T47D (cell line): ENCODE results near the gene KREMEN2.

Source experiments
- DNase-seq, 2 experiments: peaks; one replicate each; pipeline versions ENCODE4 v3.0.0 to v3.0.0-alpha.2; 2011 to 2012; ENCODE audit warnings: low read depth in 1 of 2, low spot score in 1 of 2
- JUND ChIP-seq: IDR thresholded peaks from 2 replicates; pipeline ENCODE4 v1.6.1; 2012; ENCODE audit warnings: low read depth
- in situ Hi-C: cut with HindIII; loops from 2 replicates; pipeline ENCODE4 v1.10.0; 2016; ENCODE audit warnings: low sequenced_read_pairs, low pct_unique_long_range_greater_than_20kb

Gene KREMEN2

DNA sequence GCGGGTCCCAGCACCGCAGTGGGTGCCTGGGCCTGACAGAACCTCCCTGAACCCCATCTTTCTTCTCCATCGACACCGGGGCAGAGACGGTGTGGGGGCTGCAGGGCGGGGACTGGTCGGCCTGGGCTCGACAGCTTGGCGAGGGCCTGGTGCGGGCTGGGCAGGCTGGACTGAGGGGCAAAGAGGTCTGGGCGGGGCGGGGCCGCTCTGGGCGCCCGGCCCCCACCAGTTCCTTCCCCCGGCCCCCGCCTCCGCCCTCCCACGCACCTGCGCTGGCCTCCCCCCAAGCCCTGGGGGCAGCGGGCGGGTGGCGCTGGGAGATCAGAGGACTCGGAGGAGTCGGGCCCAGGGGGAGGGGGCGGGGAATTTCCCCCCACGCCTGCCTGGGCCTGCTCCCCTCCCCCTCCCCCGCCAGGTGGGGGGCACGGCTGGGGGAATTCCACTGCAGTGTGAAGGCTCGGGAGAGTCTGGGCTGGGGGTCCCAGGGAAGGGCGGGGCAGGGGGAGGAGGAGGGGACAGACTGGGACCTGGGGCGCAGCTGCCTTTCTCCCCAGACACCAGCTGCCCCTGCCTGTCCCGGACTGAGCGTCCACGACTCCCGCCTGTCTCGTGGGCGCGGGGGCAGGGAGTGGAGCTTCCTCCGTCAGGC is 877 bp upstream of the KREMEN2 start:
- in situ Hi-C loops = no loop called here
- no peak for DNase-seq
- TF ChIP-seq JUND = no peak

DNA sequence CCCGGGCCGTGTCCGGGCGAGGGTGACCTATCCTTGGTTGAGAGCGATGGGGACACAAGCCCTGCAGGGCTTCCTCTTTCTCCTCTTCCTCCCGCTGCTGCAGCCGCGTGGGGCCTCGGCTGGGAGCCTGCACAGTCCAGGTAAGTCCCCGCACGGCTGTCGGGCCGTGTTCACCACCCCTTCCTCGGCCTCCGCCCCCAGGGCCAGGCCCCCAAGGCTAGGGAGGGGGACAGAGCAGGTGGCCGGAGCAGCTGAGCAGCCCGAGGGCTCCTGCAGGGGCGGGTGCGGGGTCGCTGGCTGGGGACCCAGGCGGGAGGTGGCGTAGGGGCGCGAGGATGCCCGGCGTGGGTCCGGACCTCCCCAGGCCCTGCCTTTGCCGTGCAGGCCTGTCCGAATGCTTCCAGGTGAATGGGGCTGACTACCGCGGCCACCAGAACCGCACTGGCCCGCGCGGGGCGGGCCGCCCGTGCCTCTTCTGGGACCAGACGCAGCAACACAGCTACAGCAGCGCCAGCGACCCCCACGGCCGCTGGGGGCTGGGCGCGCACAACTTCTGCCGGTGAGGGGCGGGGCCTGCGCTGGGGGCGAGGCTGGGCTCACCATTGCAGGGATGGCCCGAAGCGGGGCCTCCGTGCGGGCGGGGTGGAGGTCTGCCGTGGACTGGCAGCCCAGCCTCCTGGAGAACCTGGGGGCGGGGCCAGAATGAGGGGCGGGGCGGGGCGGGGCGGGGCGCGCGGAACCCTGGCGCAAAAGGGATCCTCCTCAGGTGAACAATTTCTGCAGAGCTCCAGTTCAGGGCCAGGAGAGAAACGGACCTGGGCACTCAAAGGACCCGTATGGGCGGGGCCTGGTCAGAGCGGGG is 631 bp downstream of the KREMEN2 start:
- no peak for TF ChIP-seq JUND
- in situ Hi-C loops = no loop called here
- DNase-seq = peak; percentile 94 to 98

DNA sequence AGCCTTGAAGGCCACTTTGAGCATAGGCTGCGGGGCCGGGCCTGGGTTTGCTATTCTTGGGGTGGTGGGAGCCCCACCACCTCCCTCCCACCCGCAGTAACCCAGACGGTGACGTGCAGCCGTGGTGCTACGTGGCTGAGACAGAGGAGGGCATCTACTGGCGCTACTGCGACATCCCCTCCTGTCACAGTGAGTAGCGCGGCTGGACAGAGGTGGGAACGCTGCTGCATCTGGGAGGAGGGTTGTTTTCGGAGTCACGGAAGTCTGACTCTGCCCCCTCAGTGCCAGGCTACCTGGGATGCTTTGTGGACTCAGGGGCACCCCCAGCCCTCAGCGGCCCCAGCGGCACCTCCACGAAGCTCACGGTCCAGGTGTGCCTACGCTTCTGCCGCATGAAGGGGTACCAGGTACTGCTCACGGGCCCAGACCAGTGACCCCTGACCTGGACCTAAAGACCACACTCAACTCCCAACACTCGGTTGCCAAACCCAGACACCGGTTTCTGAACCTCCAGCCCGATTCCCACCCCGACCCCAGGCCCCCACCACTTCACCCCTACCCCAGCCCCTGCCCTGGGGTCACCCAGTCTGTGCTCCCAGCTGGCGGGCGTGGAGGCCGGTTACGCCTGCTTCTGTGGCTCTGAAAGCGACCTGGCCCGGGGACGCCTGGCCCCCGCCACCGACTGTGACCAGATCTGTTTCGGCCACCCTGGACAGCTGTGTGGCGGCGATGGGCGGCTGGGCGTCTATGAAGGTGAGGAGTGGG is 2.1 kb downstream of the KREMEN2 start:
- in situ Hi-C loops = no loop called here
- no peak for TF ChIP-seq JUND
- no peak for DNase-seq

DNA sequence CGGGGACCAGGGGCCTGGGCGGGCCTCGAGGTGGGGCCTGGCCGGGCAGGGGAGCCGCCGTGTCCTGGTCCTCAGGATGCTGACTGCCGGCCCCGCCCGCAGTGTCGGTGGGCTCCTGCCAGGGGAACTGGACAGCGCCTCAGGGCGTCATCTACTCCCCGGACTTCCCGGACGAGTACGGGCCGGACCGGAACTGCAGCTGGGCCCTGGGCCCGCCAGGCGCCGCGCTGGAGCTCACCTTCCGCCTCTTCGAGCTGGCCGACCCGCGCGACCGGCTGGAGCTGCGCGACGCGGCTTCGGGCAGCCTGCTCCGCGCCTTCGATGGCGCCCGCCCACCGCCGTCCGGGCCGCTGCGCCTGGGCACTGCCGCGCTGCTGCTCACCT is 2.7 kb downstream of the KREMEN2 start:
- in situ Hi-C loops = no loop called here
- no peak for DNase-seq
- TF ChIP-seq JUND = no peak

DNA sequence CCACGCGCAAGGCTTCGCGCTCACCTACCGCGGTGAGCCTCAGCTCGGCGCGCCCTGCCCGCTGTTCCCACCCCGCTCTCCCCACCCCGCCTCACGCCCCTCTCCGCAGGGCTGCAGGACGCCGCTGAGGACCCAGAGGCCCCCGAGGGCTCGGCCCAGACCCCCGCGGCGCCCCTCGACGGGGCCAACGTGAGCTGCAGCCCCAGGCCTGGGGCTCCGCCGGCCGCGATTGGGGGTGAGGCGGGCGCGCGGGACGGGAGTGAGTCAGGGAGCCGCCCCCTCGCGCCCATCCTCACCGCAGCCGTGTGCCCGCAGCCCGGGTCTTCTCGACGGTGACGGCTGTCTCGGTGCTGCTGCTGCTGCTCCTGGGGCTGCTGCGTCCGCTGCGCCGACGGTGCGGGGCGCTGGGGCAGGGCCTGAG is 3.1 kb downstream of the KREMEN2 start:
- in situ Hi-C loops = no loop called here
- no peak for TF ChIP-seq JUND
- DNase-seq = no peak

DNA sequence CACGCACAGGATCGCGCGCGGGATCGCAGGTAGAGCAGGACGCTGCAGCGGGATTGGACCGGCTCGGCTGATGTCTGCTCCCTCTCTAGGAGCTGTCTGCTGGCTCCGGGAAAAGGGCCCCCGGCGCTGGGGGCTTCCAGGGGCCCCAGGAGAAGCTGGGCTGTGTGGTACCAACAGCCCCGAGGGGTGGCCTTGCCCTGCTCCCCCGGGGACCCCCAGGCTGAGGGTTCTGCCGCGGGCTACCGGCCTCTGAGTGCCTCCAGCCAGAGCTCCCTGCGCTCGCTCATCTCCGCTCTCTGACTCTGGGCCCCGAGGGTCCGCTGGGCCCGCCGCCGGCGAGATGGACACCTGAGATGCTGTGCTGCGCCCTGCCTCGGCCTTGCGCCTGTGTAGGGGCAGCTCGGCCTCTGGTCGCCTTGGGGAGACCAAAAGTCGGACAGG is 3.7 kb downstream of the KREMEN2 start:
- in situ Hi-C loops = no loop called here
- DNase-seq = no peak

DNA sequence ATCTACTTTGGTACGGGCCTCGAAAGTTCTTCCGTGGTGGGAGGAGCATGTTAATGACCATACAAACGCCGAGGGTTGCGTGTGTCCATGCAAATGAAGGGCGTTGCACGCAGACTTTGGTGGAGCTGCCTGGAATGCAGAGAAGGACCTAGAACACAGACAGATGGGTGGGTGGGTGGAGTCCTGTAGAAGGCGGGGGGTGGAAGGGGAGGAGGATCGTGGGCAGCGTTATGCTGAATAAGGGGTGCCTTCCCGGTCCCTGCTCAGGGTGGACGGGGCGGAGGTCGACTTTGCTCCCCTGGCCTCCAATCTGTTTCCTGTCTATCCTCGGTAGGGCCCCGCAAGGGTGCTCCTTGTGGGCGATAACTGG is 4.3 kb downstream of the KREMEN2 start:
- peak; percentile 70 to 95 for DNase-seq
- in situ Hi-C loops = no loop called here

More for the DNA sequence above, 3.7 kb downstream of the KREMEN2 start:
- no peak for TF ChIP-seq JUND

DNA sequence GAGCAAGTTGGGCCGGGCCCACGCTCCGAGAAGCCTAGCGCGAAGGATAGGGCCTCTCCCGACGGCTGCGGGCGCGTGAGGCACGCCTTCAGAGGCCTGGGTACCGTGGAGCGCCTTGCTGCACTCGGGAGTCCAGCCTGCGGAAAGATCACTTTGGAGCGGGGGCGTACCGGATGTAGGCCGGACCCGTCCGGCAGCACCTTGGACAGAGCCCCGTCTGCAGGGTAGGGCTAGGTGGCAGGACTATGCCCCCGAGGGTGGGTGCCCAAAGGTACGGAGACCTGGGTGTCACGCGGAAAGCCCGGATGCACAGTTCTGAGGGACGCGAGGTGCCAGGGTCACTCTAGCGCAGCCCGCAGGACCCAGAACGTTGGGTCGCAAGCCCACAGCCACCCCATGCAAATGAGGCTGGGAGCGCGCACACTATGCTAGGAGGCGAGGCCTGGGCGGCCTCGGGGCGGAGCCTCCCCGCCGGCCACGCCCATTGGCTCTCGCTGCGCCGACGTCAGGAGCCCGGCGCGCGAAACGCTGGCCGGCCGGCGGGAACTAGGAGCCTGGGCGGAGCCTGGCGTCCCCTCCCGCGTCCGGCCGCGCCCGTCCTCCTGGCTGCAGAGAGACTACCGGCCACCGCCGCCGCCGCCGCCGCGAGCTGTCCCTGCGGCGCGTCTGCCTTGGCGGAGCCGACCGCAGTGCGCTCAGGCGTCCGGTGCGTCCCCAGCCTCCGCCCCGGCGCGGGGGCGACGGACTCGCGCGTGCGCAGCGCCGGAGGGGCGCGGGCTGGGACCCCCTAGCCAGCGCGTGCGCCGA is 4.9 kb downstream of the KREMEN2 start, which contains the start of gene PAQR4:
TSS of gene PAQR4 (plus strand) at position 611 of the 807 bp plus-strand sequence. CDS start 327 bp downstream, outside the sequence.
- DNase-seq = peak; percentile 94 to 95
- in situ Hi-C loops = no loop called here
- no peak for TF ChIP-seq JUND

More for the DNA sequence above, 4.3 kb downstream of the KREMEN2 start:
- no peak for TF ChIP-seq JUND

DNA sequence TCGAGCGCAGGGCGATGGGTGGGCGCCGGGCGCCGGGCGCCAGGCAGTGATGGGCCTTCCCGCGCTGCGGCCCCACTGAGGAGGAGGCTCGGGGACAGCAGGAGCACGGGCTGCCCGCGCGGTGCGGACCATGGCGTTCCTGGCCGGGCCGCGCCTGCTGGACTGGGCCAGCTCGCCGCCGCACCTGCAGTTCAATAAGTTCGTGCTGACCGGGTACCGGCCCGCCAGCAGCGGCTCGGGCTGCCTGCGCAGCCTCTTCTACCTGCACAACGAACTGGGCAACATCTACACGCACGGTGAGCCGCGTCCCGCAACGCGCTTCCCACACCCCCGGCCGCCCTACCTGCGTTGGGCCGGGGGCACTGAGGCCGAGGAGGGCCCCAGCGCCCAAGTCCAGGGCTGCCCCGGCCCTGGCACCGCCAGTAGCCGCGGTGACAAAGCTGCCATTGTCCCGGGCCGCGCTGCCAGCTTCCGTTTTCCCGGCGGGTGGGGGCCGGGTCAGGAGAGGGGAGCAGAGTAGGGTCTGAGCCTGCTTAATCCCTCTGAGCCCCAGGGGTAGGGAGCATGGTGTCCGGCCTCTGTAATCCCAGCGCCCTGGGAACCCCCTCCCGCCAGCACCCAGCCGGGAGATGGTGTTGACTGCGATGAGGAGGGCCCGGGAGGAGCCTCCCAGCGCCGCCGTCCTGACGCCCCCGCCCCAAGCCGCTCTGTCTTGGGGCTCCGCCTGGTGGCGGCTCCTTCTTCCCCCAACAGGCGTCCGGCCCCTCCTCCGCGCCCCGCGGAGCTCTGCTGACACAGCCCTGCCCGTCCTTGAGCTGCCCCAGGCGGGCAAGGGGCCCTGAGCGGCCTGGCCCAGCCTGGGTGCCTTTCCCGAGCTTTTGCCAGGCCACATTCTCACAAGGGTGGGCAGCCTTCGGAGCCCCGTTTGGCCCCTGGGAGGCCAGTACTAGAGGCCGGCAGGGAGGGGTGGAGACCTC is 5.8 kb downstream of the KREMEN2 start:
- in situ Hi-C loops = no loop called here
- no peak for TF ChIP-seq JUND
- peak; percentile 64 to 81 for DNase-seq

DNA sequence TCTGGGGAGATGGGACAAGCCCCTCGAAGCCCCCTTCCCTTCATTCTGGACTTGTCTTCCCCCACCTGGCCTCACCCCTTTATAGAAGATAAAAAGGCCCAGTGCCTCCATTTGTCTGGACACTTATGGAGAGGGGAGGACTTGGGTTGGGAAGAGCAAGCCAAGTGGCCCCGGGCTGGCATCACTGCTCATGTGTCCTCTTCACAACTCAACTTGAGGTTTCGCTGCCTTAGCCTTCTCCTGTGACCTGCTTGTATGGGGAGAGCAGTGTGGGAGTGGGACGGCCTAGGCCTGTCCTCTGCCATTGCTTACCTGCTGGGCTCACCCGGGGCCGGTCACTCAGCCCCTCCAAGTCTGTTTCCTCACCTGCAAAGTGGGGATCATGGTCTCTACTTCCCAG is 6.5 kb downstream of the KREMEN2 start:
- in situ Hi-C loops = no loop called here
- DNase-seq = no peak
- no peak for TF ChIP-seq JUND
